ENCODE data around the gene RNF152. TPM values are rescaled to one million over a fixed set of nuclear protein-coding genes. Genes with fewer than 3 reads are reported as not detected.
A peak's percentile ranks its signal among the peaks of the same experiment; 100 is the strongest.

Gene RNF152
- 6.6 and 7.9 TPM in 2 replicates for polyA plus RNA-seq (2012; rRNA removed)
- polyA plus RNA-seq (2012; cell fraction: cytosol; rRNA removed), result 3.4 and 5.5 TPM in 2 replicates
- 4.3 and 5.7 TPM in 2 replicates for polyA plus RNA-seq (2012; cell fraction: nucleus; rRNA removed)

- POLR2A ChIA-PET, result interaction anchor here (3.2 kb wide), 1 partner anchor 37 kb away, joined by 22 read pairs; no protein-coding TSS in a partner anchor
- WGBS (ENCODE audit: low lambda C conversion rate), result 12% methylated on average over 15 of the region's 28 CpGs
- CTCF ChIA-PET, result interaction anchor here (0.5 to 2.8 kb wide), 15 partner anchors 9 to 311 kb away, joined by 3 to 30 read pairs (median 4); no protein-coding TSS in a partner anchor
- TF ChIP-seq REST (IDR thresholded peaks at IDR 0.05; ENCODE audit: low read depth, low read length), result no peak
- TF ChIP-seq GATA2 (CRISPR knock-in tag; IDR thresholded peaks at IDR 0.05), result no peak
- TF ChIP-seq NRF1 (IDR thresholded peaks at IDR 0.05; ENCODE audit: low read depth, low read length), result no peak
- TF ChIP-seq MEF2A (IDR thresholded peaks at IDR 0.05; ENCODE audit: borderline replicate concordance, low read depth), result no peak
- TF ChIP-seq FOXM1 (IDR thresholded peaks at IDR 0.05; ENCODE audit: low read depth), result no peak
- TF ChIP-seq TAF1 (IDR thresholded peaks at IDR 0.05; ENCODE audit: borderline replicate concordance, low read depth, low read length), result no peak
- no peak for TF ChIP-seq RXRA (IDR thresholded peaks at IDR 0.05; ENCODE audit: borderline replicate concordance, low read depth)
- no peak for TF ChIP-seq NFIC (IDR thresholded peaks at IDR 0.05; ENCODE audit: borderline replicate concordance)
- no peak for TF ChIP-seq ZBTB33 (IDR thresholded peaks at IDR 0.05; ENCODE audit: borderline replicate concordance, low read depth)
- TF ChIP-seq IRF3 (IDR thresholded peaks at IDR 0.05; ENCODE audit: low read depth, low read length), result no peak
- TF ChIP-seq GABPA (IDR thresholded peaks at IDR 0.05; ENCODE audit: low read depth), result no peak
- TF ChIP-seq USF2 (IDR thresholded peaks at IDR 0.05; ENCODE audit: borderline replicate concordance, low read depth, low read length), result no peak
- no peak for TF ChIP-seq RFX5 (IDR thresholded peaks at IDR 0.05; ENCODE audit: low read length)
- TF ChIP-seq CHD2 (IDR thresholded peaks at IDR 0.05; ENCODE audit: low read length, partially characterized antibody), result peak; percentile 32
- peak; percentile 24; the same call in 1 of the 2 replicates for TF ChIP-seq SMC3 (IDR thresholded peaks at IDR 0.05; ENCODE audit: low read depth, low read length)
- no peak for TF ChIP-seq EP300 (IDR thresholded peaks at IDR 0.05; ENCODE audit: borderline replicate concordance in 1 of 2, low read depth in 1 of 2, low read length in 1 of 2)
- TF ChIP-seq CTCF (IDR thresholded peaks at IDR 0.05), result peak; percentile 40
- TF ChIP-seq JUND (IDR thresholded peaks at IDR 0.05), result no peak
- TF ChIP-seq SIN3A (IDR thresholded peaks at IDR 0.05; ENCODE audit: borderline replicate concordance, low read depth, low read length), result no peak
- TF ChIP-seq MXI1 (IDR thresholded peaks at IDR 0.05; ENCODE audit: low read depth, low read length), result peak; percentile 30; the same call in 1 of the 2 replicates
- no peak for TF ChIP-seq TCF12 (IDR thresholded peaks at IDR 0.05)
- TF ChIP-seq POLR2AphosphoS5 (IDR thresholded peaks at IDR 0.05; ENCODE audit: low read depth, low read length), result no peak
- no peak for TF ChIP-seq TEAD4 (IDR thresholded peaks at IDR 0.05; ENCODE audit: borderline replicate concordance, insufficient read depth)
- no peak for TF ChIP-seq ELF1 (IDR thresholded peaks at IDR 0.05)
Measured at GRCh38 chr18:61892683-61893308, at the start of gene RNF152. Gene RNF152 (minus strand): TSS chr18:61893007. CDS start chr18:61816463, 76,544 bp downstream.

More at GRCh38 chr18:61892683-61893308, at the start of gene RNF152:
- peak; percentile 75 for DNase-seq
- H3K9me2 ChIP-seq, result no peaks in the 10 kb centered on the region
- H3K4me1 ChIP-seq (ENCODE audit: control insufficient read depth in 1 of 2, insufficient read depth in 2 of 2, low read depth in 1 of 2, low read length in 1 of 2), result peaks cover 5 to 22% of the 10 kb centered on the region in 2 experiments; a peak in 3 of 4 replicates
- H3K4me2 ChIP-seq, result peak within 1 kb of the TSS; percentile 90
- peaks cover 30 to 32% of the 10 kb centered on the region in 2 experiments for H3K36me3 ChIP-seq (replicated peaks in 1 of 2; ENCODE audit: control insufficient read depth in 1 of 2, insufficient read depth in 2 of 2, low read length in 1 of 2)
- H4K20me1 ChIP-seq (ENCODE audit: insufficient read depth), result peaks cover 46% of the 10 kb centered on the region
- peaks cover 63% of the 10 kb centered on the region for H3K79me2 ChIP-seq (ENCODE audit: insufficient read depth)
- H3K27ac ChIP-seq (ENCODE audit: low read depth in 2 of 2, low read length in 1 of 2), result peak within 1 kb of the TSS; percentile 27 to 85; a peak in 3 of 4 replicates
- no peaks in the 10 kb centered on the region for H3K27me3 ChIP-seq (ENCODE audit: insufficient read depth)
- H3K9ac ChIP-seq, result peak within 1 kb of the TSS; percentile 87
- H3K9me3 ChIP-seq, result no peaks in the 10 kb centered on the region
- H2AFZ ChIP-seq (ENCODE audit: low read depth), result peak within 1 kb of the TSS; percentile 5; the same call in 1 of the 2 replicates
- H3K4me3 ChIP-seq (ENCODE audit: low read depth in 2 of 2, low read length in 1 of 2), result peak within 1 kb of the TSS; percentile 91 to 95
- no peaks in the 10 kb centered on the region for H3F3A ChIP-seq (replicated peaks; ENCODE audit: insufficient read depth)
